Umbilical cord (tissue), 2 donors: ENCODE data around the gene HDAC1. TPM values are rescaled to one million over a fixed set of nuclear protein-coding genes. Genes with fewer than 3 reads are reported as not detected.
"Not testable (repeated sequence)": the region's sequence is repeated elsewhere in the genome, so short reads cannot be mapped to it uniquely, and the experiment has no call there.

ENCODE experiments used
- DNase-seq: peaks from one replicate; pipeline ENCODE4 v3.0.0-alpha.2; 2015; ENCODE audit warnings: low spot score
- total RNA-seq: library from RNA; depleted of rRNA; stranded (reverse); fragments of >200 nt; gene quantifications from one replicate; pipeline ENCODE4 v1.2.3, GENCODE V29; 2014; ENCODE audit warnings: low replicate concordance; ENCODE audit not compliant: insufficient read depth

Gene HDAC1
- total RNA-seq, 1 donor from 2014 or later: 27.7 TPM

DNA sequence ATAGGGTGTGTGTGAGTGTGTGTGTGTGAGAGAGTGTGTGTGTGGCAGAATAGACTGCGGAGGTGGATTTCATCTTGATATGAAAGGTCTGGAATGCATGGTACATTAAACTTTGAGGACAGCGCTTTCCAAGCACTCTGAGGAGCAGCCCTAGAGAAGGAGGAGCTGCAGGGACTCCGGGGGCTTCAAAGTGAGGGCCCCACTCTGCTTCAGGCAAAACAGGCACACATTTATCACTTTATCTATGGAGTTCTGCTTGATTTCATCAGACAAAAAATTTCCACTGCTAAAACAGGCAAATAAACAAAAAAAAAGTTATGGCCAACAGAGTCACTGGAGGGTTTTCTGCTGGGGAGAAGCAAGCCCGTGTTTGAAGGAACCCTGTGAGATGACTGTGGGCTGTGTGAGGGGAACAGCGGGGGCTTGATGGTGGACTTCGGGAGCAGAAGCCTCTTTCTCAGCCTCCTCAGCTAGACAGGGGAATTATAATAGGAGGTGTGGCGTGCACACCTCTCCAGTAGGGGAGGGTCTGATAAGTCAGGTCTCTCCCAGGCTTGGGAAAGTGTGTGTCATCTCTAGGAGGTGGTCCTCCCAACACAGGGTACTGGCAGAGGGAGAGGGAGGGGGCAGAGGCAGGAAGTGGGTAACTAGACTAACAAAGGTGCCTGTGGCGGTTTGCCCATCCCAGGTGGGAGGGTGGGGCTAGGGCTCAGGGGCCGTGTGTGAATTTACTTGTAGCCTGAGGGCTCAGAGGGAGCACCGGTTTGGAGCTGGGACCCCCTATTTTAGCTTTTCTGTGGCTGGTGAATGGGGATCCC, 18.3 kb upstream of the HDAC1 start:
- DNase-seq: peak; percentile 48

- DNase-seq: no peak
Measured at GRCh38 chr1:32274646-32275340, 17.1 kb upstream of the HDAC1 start.

- DNase-seq: peak; percentile 21
Measured at GRCh38 chr1:32275424-32275823, 16.5 kb upstream of the HDAC1 start.

DNA sequence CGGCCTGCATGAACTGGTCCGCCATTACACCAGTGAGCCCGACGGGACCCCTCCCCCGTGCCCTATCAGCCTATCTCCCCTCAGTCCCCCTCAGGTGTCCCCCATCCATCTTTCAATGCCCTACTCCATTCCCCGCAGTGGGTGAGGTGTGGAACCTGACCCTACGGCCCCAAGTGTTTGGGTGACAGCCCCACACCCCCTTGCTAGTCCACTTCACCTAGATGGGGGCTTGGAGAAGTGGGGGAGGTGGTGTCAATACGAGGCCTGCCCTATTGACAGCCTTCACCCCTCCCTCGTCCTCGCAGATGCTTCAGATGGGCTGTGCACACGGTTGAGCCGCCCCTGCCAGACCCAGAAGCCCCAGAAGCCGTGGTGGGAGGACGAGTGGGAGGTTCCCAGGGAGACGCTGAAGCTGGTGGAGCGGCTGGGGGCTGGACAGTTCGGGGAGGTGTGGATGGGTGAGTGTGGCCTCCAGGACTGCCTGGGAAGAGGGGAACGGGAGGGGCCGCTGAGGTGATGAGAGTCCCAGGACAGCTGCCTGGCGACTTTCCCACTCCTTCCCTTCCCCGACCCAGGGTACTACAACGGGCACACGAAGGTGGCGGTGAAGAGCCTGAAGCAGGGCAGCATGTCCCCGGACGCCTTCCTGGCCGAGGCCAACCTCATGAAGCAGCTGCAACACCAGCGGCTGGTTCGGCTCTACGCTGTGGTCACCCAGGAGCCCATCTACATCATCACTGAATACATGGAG, 15.7 kb upstream of the HDAC1 start:
- no peak for DNase-seq

DNA sequence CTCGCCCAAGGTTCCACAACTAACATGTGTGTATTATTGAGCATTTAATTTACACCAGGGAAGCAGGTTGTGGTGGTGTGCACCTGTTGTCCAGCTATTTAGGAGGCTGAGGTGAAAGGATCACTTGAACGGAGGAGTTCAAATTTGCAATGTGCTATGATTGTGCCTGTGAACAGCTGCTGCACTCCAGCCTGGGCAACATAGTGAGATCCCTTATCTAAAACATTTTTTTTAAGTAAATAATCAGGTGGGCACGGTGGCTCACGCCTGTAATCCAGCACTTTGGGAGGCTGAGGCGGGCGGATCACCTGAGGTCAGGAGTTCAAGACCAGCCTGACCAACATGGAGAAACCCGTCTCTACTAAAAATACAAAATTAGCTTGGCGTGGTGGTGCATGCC, 7.1 kb upstream of the HDAC1 start:
- not testable (repeated sequence) for DNase-seq

DNA sequence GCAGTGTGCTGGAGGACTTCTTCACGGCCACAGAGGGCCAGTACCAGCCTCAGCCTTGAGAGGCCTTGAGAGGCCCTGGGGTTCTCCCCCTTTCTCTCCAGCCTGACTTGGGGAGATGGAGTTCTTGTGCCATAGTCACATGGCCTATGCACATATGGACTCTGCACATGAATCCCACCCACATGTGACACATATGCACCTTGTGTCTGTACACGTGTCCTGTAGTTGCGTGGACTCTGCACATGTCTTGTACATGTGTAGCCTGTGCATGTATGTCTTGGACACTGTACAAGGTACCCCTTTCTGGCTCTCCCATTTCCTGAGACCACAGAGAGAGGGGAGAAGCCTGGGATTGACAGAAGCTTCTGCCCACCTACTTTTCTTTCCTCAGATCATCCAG, 6.2 kb upstream of the HDAC1 start:
- no peak for DNase-seq

- no peak for DNase-seq
Measured at GRCh38 chr1:32286763-32287162, 5.1 kb upstream of the HDAC1 start.

DNA sequence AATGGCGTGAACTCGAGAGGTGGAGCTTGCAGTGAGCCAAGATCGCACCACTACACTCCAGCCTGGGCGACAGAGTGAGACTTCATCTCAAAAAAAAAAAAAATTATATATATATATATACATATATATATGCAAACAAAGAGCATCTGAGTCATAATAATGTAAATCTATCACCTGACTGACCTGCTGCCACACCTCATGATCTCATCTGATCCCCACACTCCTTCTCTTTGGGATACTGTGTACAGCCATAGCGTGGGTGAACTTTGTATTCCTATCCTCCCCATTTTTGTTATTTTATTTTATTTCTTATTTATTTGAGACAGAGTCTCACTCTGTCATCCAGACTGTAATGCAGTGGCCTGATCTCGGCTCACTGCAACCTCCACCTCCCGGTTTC, 2.6 kb upstream of the HDAC1 start:
- no peak for DNase-seq

DNA sequence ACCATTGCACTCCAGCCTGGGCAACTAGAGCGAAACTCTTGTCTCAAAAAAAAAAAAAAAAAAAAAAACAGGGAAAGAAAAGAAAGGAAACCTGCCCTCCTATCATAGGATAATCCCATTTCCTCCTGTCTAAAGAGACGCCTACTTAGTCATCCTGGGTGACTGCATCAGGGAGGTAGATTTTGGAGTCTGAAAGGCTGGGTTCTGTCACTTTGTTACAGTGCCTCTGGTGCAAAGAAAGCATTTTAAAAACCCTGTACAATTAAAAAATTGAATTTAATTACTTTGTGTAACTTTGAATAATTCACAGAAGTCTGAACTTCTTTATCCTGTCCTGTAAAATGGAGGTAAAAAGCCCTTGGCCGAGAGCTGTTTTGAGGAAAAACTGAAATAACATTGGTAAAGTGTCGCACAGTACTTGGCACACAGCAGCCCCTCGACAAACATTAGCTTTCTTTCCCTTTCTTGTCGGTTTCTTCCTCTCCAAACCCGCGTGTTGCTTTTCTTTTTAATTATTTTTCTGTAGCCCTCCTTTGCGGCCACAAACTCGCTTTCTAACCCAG, 657 bp upstream of the HDAC1 start:
- peak; percentile 9 for DNase-seq

- not testable (repeated sequence) for DNase-seq
Measured at GRCh38 chr1:32298211-32298610, 6.3 kb downstream of the HDAC1 start.

- no peak for DNase-seq
Measured at GRCh38 chr1:32299327-32299726, 7.4 kb downstream of the HDAC1 start.

GRCh38 chr1:32303358-32303757, 11.5 kb downstream of the HDAC1 start:
- no peak for DNase-seq

DNA sequence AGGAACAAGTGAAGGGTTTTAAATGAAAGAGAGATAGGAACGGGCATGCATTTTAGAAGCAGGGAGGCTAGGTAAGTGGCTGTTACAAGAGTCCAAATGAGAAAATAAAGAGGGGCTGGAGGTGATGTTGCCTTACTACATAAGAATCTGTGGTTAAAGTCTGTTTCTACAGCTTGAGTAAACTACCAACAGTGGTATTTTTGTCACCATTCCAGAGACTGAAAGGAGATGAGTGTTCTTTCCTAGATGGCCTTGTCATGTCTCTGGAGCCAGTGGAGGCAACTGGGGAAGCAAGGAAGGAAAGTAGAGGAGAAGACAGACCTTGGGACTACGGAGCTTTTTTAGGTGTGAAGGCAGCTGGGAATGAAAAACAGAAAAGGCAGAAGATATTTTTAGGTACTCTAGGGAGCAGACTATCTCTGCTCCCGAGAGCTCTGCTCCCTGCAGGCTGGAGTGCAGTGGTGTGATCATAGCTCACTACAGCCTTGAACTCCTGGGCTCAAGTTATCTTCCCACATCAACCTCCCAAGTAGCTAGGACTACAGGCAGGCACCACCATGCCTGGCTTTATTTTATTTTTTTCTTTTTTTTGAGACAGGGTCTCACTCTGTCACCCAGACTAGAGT, 12.2 kb downstream of the HDAC1 start:
- no peak for DNase-seq

- DNase-seq: no peak
Measured at GRCh38 chr1:32305310-32305709, 13.4 kb downstream of the HDAC1 start.

DNA sequence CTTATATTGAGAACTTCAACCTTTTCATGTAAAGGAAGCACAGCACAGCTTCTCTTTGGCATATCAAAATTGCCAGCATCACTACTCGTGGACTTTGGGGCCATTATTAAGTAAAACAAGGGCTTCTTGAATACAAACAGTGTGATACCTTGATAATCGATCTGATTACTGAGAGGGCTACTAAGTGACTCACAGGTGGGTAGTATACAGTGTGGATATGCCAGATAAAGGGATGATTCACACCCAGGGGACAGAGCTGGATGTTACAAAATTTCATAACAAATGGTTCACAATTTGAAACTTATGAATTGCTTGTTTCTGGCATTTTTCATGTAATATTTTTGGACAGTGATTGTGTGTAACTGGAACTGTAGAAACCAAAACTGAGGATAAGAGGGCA, 15.4 kb downstream of the HDAC1 start:
- no peak for DNase-seq

GRCh38 chr1:32309960-32310359, 18.1 kb downstream of the HDAC1 start:
- DNase-seq: no peak

DNA sequence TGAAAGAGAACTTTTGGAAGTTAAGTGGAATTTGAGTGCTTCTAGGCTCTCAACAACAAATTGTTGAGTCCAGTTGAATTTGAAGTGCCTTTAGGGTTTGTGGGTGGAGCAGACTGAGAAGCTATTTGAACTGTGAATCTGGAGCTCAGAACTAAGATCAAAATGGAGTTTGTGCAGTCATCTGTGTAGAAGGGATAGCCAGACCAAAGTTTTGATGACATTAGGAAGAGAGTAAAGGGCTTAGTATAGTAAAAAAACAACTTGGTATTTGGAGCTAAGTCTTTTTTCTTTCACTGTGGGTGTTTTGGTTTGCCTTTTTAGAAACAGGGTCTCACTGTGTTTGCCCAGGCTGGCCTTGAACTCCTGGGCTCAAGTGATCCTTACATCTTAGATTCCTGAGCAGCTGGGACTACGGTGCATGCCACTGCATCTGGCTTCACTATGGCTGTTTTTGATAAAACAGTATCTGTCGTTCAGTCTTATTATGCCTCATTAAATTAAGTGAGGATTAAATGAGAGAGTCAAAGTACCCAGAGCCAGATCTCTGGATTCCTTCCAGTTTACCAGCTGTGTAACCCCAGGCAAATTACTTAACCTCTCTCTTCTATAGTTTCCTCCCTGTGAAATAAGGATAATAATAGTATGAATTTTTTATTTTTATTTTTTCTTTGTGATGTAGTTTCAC, 20.0 kb downstream of the HDAC1 start:
- DNase-seq: no peak

DNA sequence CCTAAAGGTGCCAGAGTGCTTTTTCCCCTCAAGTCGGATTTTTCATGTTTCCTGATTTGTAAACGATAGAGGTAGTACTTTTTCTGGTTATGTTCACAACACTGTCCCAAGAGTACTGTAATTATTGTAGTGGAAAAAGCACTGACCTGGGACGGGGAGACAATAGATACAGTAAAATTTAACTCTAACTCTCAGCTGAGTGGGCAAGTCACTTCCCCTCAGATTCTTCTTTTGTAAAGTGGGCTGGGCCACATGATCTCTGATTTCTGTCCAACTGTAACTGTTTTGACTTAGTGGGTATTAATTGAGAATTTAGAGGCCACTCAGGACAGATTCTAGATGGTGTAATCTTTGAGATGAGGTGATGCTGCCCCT, 25.0 kb downstream of the HDAC1 start:
- DNase-seq: no peak

- no peak for DNase-seq
Measured at GRCh38 chr1:32318127-32318869, 26.4 kb downstream of the HDAC1 start.

DNA sequence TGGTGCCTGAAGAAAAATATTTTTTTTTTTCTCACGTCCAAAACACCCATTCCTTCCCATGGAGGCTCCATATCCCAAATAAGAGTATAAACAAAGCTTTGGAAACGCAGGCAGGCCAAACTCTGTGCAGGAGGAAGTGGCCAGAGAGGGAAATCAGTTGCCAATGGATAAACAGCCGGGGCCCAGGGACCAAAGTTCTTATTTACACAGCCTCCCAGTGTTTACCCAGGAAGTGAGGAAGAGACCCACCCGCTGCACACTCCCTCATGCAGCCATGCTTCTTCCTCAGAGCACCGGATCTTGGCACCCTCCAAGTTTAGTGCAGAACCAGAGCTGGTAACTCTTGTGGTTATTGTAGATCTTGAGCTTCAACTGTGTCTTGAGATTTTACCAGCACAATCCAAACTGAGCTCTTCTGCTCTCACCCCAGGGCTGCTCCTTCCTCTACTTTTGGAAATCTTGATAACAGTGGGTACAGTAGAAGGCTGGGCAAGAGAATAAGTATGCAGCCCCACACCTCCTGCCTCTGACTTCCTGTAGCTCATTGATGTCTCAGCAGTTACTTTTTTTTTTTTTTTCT, 29.9 kb downstream of the HDAC1 start:
- no peak for DNase-seq
